Hepatocyte (in vitro differentiated cells): ENCODE results near the gene OR51V1. TPM values are rescaled to one million over a fixed set of nuclear protein-coding genes. Genes with fewer than 3 reads are reported as not detected.

Source experiments
- DNase-seq: peaks from one replicate; pipeline ENCODE4 v3.0.0-alpha.2; 2016; ENCODE audit warnings: low spot score
- H2AFZ ChIP-seq: fragments of 200-600 bp; sonication (generic); 2 replicates; pipeline ENCODE4 v1.6.0; 2016; ENCODE audit warnings: antibody characterized with exemption, mild to moderate bottlenecking
- H3K27ac ChIP-seq: fragments of 200-600 bp; sonication (generic); 2 replicates; pipeline ENCODE4 v1.5.1; 2016; ENCODE audit warnings: mild to moderate bottlenecking
- H3K27me3 ChIP-seq: fragments of 200-600 bp; sonication (generic); 2 replicates; pipeline ENCODE4 v1.6.1; 2016
- H3K36me3 ChIP-seq: fragments of 200-600 bp; sonication (generic); replicated peaks from 2 replicates; pipeline ENCODE4 v1.5.1; 2016; ENCODE audit warnings: low read depth; ENCODE audit not compliant: insufficient read depth
- H3K4me1 ChIP-seq: fragments of 200-600 bp; sonication (generic); 2 replicates; pipeline ENCODE4 v1.5.1; 2016; ENCODE audit warnings: mild to moderate bottlenecking, moderate library complexity; ENCODE audit not compliant: insufficient read depth
- H3K4me2 ChIP-seq: fragments of 200-600 bp; sonication (generic); 2 replicates; pipeline ENCODE4 v1.6.0; 2016
- H3K4me3 ChIP-seq: fragments of 200-600 bp; sonication (generic); 2 replicates; pipeline ENCODE4 v1.5.1; 2016; ENCODE audit warnings: mild to moderate bottlenecking
- H3K79me2 ChIP-seq: fragments of 200-600 bp; sonication (generic); 2 replicates; pipeline ENCODE4 v1.6.0; 2017; ENCODE audit warnings: mild to moderate bottlenecking
- H3K9me2 ChIP-seq: fragments of 200-600 bp; sonication (generic); replicated peaks from 2 replicates; pipeline ENCODE4 v1.6.0; 2017; ENCODE audit warnings: mild to moderate bottlenecking; ENCODE audit not compliant: insufficient read depth
- H3K9me3 ChIP-seq: fragments of 200-600 bp; sonication (generic); 2 replicates; pipeline ENCODE4 v1.5.1; 2016; ENCODE audit warnings: low read depth, mild to moderate bottlenecking
- H4K20me1 ChIP-seq: fragments of 200-600 bp; sonication (generic); 2 replicates; pipeline ENCODE4 v1.6.0; 2016; ENCODE audit warnings: mild to moderate bottlenecking; ENCODE audit not compliant: insufficient read depth, poor library complexity, severe bottlenecking
- EZH2 ChIP-seq: fragments of 200-600 bp; sonication (generic); IDR thresholded peaks from 2 replicates; pipeline ENCODE4 v1.6.1; 2016; ENCODE audit warnings: antibody characterized with exemption, mild to moderate bottlenecking, borderline replicate concordance
- EZH2phosphoT487 ChIP-seq: fragments of 200-600 bp; sonication (generic); IDR thresholded peaks from one replicate; pipeline ENCODE4 v1.6.1; 2018; ENCODE audit warnings: antibody characterized with exemption, mild to moderate bottlenecking, low read depth, moderate library complexity; ENCODE audit not compliant: unreplicated experiment, severe bottlenecking
- WGBS: methylation state at CpG from one replicate; pipeline ENCODE4 v1.1.6; 2016; ENCODE audit warnings: low lambda C conversion rate; ENCODE audit errors: missing lambda C conversion rate; 5-methylcytosine and 5-hydroxymethylcytosine counted together
- polyA plus RNA-seq: library from polyadenylated mRNA; unstranded; fragments of >200 nt; fragmentation: Nextera tagmentation; extraction: Ambion mirVana; gene quantifications from 2 replicates; pipeline ENCODE4 v1.2.1, GENCODE V29; 2016
- total RNA-seq: library from RNA; depleted of rRNA; stranded (reverse); fragments of >200 nt; gene quantifications from 2 replicates; pipeline ENCODE4 v1.2.3, GENCODE V29; 2014
- TF ChIP-seq, protein P1 (sequence below): fragments of 200-600 bp; sonication (generic); IDR thresholded peaks from 2 replicates; pipeline ENCODE4 v1.5.1; 2016; ENCODE audit warnings: antibody characterized with exemption, mild to moderate bottlenecking; ENCODE audit not compliant: poor library complexity

The OR51V1 gene
- total and polyA plus RNA-seq, 2 experiments from 2014 or later = not detected

GRCh38 chr11:5246772-5247471 lies 46.4 kb upstream of the OR51V1 start:
- H2AFZ ChIP-seq = no peak overlapping the region
- H4K20me1 ChIP-seq = no peaks in the 10 kb centered on the region
- H3K4me2 ChIP-seq = no peak overlapping the region
- H3K36me3 ChIP-seq = no peaks in the 10 kb centered on the region
- H3K27me3 ChIP-seq = no peaks in the 10 kb centered on the region
- TF ChIP-seq EZH2phosphoT487 = no peak
- TF ChIP-seq, protein P1, sequence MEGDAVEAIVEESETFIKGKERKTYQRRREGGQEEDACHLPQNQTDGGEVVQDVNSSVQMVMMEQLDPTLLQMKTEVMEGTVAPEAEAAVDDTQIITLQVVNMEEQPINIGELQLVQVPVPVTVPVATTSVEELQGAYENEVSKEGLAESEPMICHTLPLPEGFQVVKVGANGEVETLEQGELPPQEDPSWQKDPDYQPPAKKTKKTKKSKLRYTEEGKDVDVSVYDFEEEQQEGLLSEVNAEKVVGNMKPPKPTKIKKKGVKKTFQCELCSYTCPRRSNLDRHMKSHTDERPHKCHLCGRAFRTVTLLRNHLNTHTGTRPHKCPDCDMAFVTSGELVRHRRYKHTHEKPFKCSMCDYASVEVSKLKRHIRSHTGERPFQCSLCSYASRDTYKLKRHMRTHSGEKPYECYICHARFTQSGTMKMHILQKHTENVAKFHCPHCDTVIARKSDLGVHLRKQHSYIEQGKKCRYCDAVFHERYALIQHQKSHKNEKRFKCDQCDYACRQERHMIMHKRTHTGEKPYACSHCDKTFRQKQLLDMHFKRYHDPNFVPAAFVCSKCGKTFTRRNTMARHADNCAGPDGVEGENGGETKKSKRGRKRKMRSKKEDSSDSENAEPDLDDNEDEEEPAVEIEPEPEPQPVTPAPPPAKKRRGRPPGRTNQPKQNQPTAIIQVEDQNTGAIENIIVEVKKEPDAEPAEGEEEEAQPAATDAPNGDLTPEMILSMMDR = no peak
- no peak for TF ChIP-seq EZH2
- H3K79me2 ChIP-seq = no peaks in the 10 kb centered on the region
- DNase-seq = no peak
- WGBS = 78% methylated on average over 6 of the region's 6 CpGs
- no peaks in the 10 kb centered on the region for H3K9me3 ChIP-seq
- H3K9me2 ChIP-seq = no peaks in the 10 kb centered on the region
- no peaks in the 10 kb centered on the region for H3K4me1 ChIP-seq
- no peak overlapping the region for H3K4me3 ChIP-seq
- H3K27ac ChIP-seq = no peak overlapping the region

DNA sequence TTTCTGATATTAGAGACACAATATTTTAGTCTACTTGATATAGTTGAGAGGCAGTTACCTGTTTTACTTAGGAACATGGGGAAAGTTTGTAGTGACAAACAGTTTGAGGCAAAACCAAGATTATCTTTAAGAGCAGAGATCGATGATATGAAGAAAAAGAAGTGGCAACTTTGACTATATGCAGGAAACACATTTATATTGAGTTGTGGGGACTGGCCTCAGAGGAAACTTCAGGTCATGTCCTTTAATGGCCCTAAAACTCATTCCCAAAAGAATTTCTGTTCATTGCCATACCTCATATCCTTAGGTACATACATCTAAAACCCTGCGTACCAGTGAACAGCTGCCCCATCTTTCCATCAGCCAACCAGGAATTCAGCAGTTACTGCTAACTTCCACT lies 44.7 kb upstream of the OR51V1 start:
- TF ChIP-seq, protein P1 = no peak
- TF ChIP-seq EZH2phosphoT487 (no peak), EZH2 (no peak)
- no peaks in the 10 kb centered on the region for H3K79me2 ChIP-seq
- H3K27ac ChIP-seq = no peak overlapping the region
- H3K9me3 ChIP-seq = no peaks in the 10 kb centered on the region
- no peak overlapping the region for H3K4me2 ChIP-seq
- DNase-seq = no peak
- 95% methylated on average over 2 of the region's 2 CpGs for WGBS
- no peaks in the 10 kb centered on the region for H3K4me1 ChIP-seq
- no peaks in the 10 kb centered on the region for H3K9me2 ChIP-seq
- no peaks in the 10 kb centered on the region for H3K36me3 ChIP-seq
- no peaks in the 10 kb centered on the region for H4K20me1 ChIP-seq
- no peak overlapping the region for H2AFZ ChIP-seq
- no peaks in the 10 kb centered on the region for H3K27me3 ChIP-seq
- no peak overlapping the region for H3K4me3 ChIP-seq

DNA sequence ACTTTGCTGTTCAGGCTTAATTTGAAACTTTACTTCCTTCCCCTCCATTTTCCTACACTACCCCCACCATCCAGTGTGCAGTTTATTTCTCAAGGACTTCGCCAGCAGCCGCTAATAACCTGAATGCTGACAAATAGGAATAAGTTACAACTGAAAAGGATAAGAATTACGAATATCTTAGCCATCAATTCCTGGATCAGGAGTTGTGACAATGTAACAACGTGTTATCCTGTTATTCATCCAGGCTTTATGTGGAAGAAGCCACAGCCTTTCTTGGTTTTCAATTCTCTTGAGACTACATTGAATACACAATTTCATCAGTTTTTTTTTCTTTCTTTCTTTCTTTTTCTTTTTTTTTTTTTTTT lies 43.3 kb upstream of the OR51V1 start:
- H3K27me3 ChIP-seq = no peaks in the 10 kb centered on the region

More for the DNA sequence above, 43.3 kb upstream of the OR51V1 start:
- Histone ChIP-seq H3K9me3 (no peaks in the 10 kb centered on the region), H4K20me1 (no peaks in the 10 kb centered on the region), H3K36me3 (no peaks in the 10 kb centered on the region), H3K9me2 (no peaks in the 10 kb centered on the region), H3K79me2 (no peaks in the 10 kb centered on the region), H3K4me2 (no peak overlapping the region), H2AFZ (no peak overlapping the region), H3K4me3 (no peak overlapping the region), H3K4me1 (no peaks in the 10 kb centered on the region), H3K27ac (no peak overlapping the region)
- WGBS = 89% methylated on average over 4 of the region's 4 CpGs
- no peak for DNase-seq
- TF ChIP-seq, protein P1 = no peak
- no peak for TF ChIP-seq EZH2phosphoT487
- TF ChIP-seq EZH2 = no peak
